ENCODE results near the gene TRIB2. TPM values are rescaled to one million over a fixed set of nuclear protein-coding genes. Genes with fewer than 3 reads are reported as not detected.

TRIB2 gene
- total and polyA plus RNA-seq, 9 of the 15 experiments (the other 6 are each of a cell fraction or from before 2014, with no cell fraction given): 9.0 to 39.0 (median 26.3) TPM

DNA sequence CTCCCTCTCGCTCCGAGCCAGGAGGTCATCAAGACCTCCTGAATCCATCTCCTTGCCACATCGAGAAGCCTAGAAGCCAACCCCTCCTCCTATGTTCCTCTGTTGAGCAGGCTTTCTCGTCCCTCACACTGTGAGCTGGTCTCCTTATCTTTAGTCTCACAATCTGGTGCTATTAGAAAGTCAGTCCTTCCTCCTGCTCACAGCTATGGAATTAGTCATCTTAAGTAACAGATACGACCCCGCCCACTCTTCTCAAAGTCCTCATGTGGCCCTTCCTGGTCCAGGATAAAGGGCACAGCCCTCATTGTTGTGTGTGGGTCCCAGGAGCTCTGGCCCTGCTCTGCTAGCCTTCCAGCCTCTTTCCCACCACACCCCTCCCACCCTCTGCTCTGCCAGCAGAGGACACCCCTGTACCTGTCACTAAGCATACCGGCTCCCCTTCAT, 41.4 kb upstream of the TRIB2 start (continued):
- TF ChIP-seq PKNOX1 (IDR thresholded peaks at IDR 0.05): 0 out of 2 replicates have a peak, but pooled peaks have one; percentile 4
- TF ChIP-seq TFAM (CRISPR knock-in tag; conservative IDR thresholded peaks at IDR 0.05): no peak
- peak; percentile 45; the same call in 1 of the 2 replicates for TF ChIP-seq TCF3 (CRISPR knock-in tag; IDR thresholded peaks at IDR 0.05)
- peak; percentile 90 for TF ChIP-seq HMBOX1 (IDR thresholded peaks at IDR 0.05)
- TF ChIP-seq SMC3 (conservative IDR thresholded peaks at IDR 0.05; ENCODE audit: insufficient read depth, low read depth, low read length): 0 out of 2 replicates have a peak, but pooled peaks have one; percentile 21
- TF ChIP-seq TRIM24 (IDR thresholded peaks at IDR 0.05): peak in 1 of 2 experiments; percentile 58; a peak in 2 of 4 replicates
- TF ChIP-seq RCOR1 (IDR thresholded peaks at IDR 0.05; ENCODE audit: borderline replicate concordance in 1 of 2, low read depth in 2 of 2, low read length in 2 of 2): peak in 1 of 2 experiments; percentile 75; a peak in 2 of 4 replicates
- TF ChIP-seq EP300 (IDR thresholded peaks at IDR 0.05; ENCODE audit: low read length): 0 out of 2 replicates have a peak, but pooled peaks have one; percentile 21
- peak; percentile 22; the same call in 1 of the 2 replicates for TF ChIP-seq ATF7 (IDR thresholded peaks at IDR 0.05)
- no peak for TF ChIP-seq ZNF175 (CRISPR knock-in tag; IDR thresholded peaks at IDR 0.05; ENCODE audit: low read depth)
- TF ChIP-seq HCFC1 (IDR thresholded peaks at IDR 0.05; ENCODE audit: low read depth, low read length): no peak
- TF ChIP-seq HDAC2 (IDR thresholded peaks at IDR 0.05): 0 out of 2 replicates have a peak, but pooled peaks have one; percentile 49
- TF ChIP-seq NCOR1 (IDR thresholded peaks at IDR 0.05): 0 out of 2 replicates have a peak, but pooled peaks have one; percentile 44
- TF ChIP-seq LEF1 (IDR thresholded peaks at IDR 0.05): peak; percentile 52; the same call in 1 of the 2 replicates
- TF ChIP-seq, protein P1, sequence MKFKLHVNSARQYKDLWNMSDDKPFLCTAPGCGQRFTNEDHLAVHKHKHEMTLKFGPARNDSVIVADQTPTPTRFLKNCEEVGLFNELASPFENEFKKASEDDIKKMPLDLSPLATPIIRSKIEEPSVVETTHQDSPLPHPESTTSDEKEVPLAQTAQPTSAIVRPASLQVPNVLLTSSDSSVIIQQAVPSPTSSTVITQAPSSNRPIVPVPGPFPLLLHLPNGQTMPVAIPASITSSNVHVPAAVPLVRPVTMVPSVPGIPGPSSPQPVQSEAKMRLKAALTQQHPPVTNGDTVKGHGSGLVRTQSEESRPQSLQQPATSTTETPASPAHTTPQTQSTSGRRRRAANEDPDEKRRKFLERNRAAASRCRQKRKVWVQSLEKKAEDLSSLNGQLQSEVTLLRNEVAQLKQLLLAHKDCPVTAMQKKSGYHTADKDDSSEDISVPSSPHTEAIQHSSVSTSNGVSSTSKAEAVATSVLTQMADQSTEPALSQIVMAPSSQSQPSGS (CRISPR knock-in tag; IDR thresholded peaks at IDR 0.05): no peak
- TF ChIP-seq SAFB2 (IDR thresholded peaks at IDR 0.05; ENCODE audit: borderline replicate concordance, low read depth, low read length, severe bottlenecking): no peak
- TF ChIP-seq CREM (IDR thresholded peaks at IDR 0.05; ENCODE audit: low read depth): 0 out of 2 replicates have a peak, but pooled peaks have one; percentile 23
- TF ChIP-seq L3MBTL2 (IDR thresholded peaks at IDR 0.05): 0 out of 2 replicates have a peak, but pooled peaks have one; percentile 23
- no peak for TF ChIP-seq ZNF354B (CRISPR knock-in tag; IDR thresholded peaks at IDR 0.05)
- TF ChIP-seq SP2 (IDR thresholded peaks at IDR 0.05; ENCODE audit: extremely low read depth, low read depth, low read length, poor library complexity, severe bottlenecking): no peak
- TF ChIP-seq FOXP1 (CRISPR knock-in tag; IDR thresholded peaks at IDR 0.05): no peak
- peak; percentile 66 for TF ChIP-seq CTBP1 (IDR thresholded peaks at IDR 0.05; ENCODE audit: borderline replicate concordance)
- TF ChIP-seq PCBP2 (IDR thresholded peaks at IDR 0.05; ENCODE audit: low read depth, low read length, poor library complexity, severe bottlenecking): no peak
- TF ChIP-seq, protein P2, sequence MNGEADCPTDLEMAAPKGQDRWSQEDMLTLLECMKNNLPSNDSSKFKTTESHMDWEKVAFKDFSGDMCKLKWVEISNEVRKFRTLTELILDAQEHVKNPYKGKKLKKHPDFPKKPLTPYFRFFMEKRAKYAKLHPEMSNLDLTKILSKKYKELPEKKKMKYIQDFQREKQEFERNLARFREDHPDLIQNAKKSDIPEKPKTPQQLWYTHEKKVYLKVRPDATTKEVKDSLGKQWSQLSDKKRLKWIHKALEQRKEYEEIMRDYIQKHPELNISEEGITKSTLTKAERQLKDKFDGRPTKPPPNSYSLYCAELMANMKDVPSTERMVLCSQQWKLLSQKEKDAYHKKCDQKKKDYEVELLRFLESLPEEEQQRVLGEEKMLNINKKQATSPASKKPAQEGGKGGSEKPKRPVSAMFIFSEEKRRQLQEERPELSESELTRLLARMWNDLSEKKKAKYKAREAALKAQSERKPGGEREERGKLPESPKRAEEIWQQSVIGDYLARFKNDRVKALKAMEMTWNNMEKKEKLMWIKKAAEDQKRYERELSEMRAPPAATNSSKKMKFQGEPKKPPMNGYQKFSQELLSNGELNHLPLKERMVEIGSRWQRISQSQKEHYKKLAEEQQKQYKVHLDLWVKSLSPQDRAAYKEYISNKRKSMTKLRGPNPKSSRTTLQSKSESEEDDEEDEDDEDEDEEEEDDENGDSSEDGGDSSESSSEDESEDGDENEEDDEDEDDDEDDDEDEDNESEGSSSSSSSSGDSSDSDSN (IDR thresholded peaks at IDR 0.05; ENCODE audit: borderline replicate concordance in 1 of 2, low read depth in 2 of 2, low read length in 2 of 2): 0 out of 4 replicates have a peak, but pooled peaks of 1 of the 2 experiments have one; percentile 47
